ENCODE data around the gene FER1L5. TPM values are rescaled to one million over a fixed set of nuclear protein-coding genes. Genes with fewer than 3 reads are reported as not detected.

The FER1L5 gene
- total RNA-seq, 1 experiment from 2014 or later, result 0.91 TPM

GRCh38 chr2:96684883-96685576 is 42.5 kb downstream of the FER1L5 start:
- DNase-seq (ENCODE audit: low read depth, low spot score) (no peak), ATAC-seq (no peak)
- no peaks in the 10 kb centered on the region for H3K9me2 ChIP-seq (ENCODE audit: insufficient read depth)
- H3K4me3 ChIP-seq (replicated peaks in 1 of 2; ENCODE audit: low read depth in 1 of 2, low read length in 2 of 2), result no peak overlapping the region
- no peaks in the 10 kb centered on the region for H3K4me1 ChIP-seq (ENCODE audit: control insufficient read depth in 1 of 2, insufficient read depth in 2 of 2, low read length in 2 of 2)
- intact Hi-C loops (cut with micrococcal nuclease), result no loop called here
- ChIA-PET RAD21 (ENCODE audit: low non-redundant PET in 1 of 2, low total read pairs in 2 of 2, uncharacterized antibody in 2 of 2, unreplicated experiment in 2 of 2) (no interaction called here), POLR2A (no interaction called here), CTCF (no interaction called here)
- H4K20me1 ChIP-seq (ENCODE audit: insufficient read depth), result no peaks in the 10 kb centered on the region
- BruUV-seq (replicated peaks), result no TSS peak
- H3K79me2 ChIP-seq (ENCODE audit: insufficient read depth, low read length), result no peaks in the 10 kb centered on the region
- H3K27ac ChIP-seq (ENCODE audit: low read depth, low read length), result no peak overlapping the region
- TF ChIP-seq YY1 (IDR thresholded peaks at IDR 0.05; ENCODE audit: extremely low read depth, insufficient replicate concordance, low read depth, low read length), result no peak
- no peak for TF ChIP-seq TCF7L2 (IDR thresholded peaks at IDR 0.05; ENCODE audit: borderline replicate concordance, extremely low read depth, insufficient read depth, insufficient read length)
- TF ChIP-seq FOSL1 (IDR thresholded peaks at IDR 0.05; ENCODE audit: low read depth), result no peak
- TF ChIP-seq EZH2phosphoT487 (IDR thresholded peaks at IDR 0.05; ENCODE audit: borderline replicate concordance), result no peak
- TF ChIP-seq ZFX (IDR thresholded peaks at IDR 0.05), result no peak
- TF ChIP-seq ZNF274 (IDR thresholded peaks at IDR 0.05; ENCODE audit: low read depth, low read length), result no peak
- TF ChIP-seq EGR1 (IDR thresholded peaks at IDR 0.05; ENCODE audit: low read depth), result no peak
- TF ChIP-seq CEBPB (IDR thresholded peaks at IDR 0.05; ENCODE audit: low read depth), result no peak
- TF ChIP-seq REST (IDR thresholded peaks at IDR 0.05; ENCODE audit: low read depth), result no peak
- no peak for TF ChIP-seq POLR2AphosphoS5 (IDR thresholded peaks at IDR 0.05; ENCODE audit: low read depth, low read length)
- no peak for TF ChIP-seq CTCF (IDR thresholded peaks at IDR 0.05 in 2 of 3, conservative IDR thresholded peaks at IDR 0.05 in 1 of 3; ENCODE audit: borderline replicate concordance in 1 of 3, insufficient read depth in 1 of 3, low read depth in 2 of 3, low read length in 2 of 3)
- no peak for TF ChIP-seq EZH2 (IDR thresholded peaks at IDR 0.05)
- no peak for TF ChIP-seq JUND (IDR thresholded peaks at IDR 0.05)
- no peaks in the 10 kb centered on the region for H3K9me3 ChIP-seq (ENCODE audit: control insufficient read depth in 1 of 2, insufficient read depth in 1 of 2, low read depth in 1 of 2, low read length in 2 of 2)
- no peaks in the 10 kb centered on the region for H3K27me3 ChIP-seq (ENCODE audit: insufficient read depth, low read length)
- H3K4me2 ChIP-seq (ENCODE audit: low read length), result no peak overlapping the region
- no peak overlapping the region for H2AFZ ChIP-seq (ENCODE audit: low read depth, low read length, poor library complexity, severe bottlenecking)
- H3K36me3 ChIP-seq (ENCODE audit: control insufficient read depth in 1 of 2, insufficient read depth in 2 of 2, low read length in 2 of 2), result no peaks in the 10 kb centered on the region
- H3K9ac ChIP-seq (ENCODE audit: low read length), result no peak overlapping the region
